Stimulated activated CD4-positive, alpha-beta T cell treated with anti-CD3 and anti-CD28 coated beads, Interleukin-1b, Interleukin-23, amount 100 ng/mL, for 24 hours (primary cell): ENCODE data around the gene CHST13.

Experiments used
- DNase-seq, 4 experiments: peaks; one replicate each; pipeline ENCODE4 v3.0.0-alpha.2; 2020; ENCODE audit warnings: low read depth in 4 of 4, low spot score in 1 of 4

Gene CHST13

GRCh38 chr3:126523745-126524428 is at the start of gene CHST13:
Gene CHST13 (plus strand): TSS chr3:126524155. CDS start chr3:126524333, 178 bp downstream.
- no peak for DNase-seq

- peak in 3 of 4 experiments; percentile 13 to 20 (median 16) for DNase-seq
These were observed 49.2 kb upstream of the CHST13 start for GRCh38 chr3:126474498-126475412.

GRCh38 chr3:126475413-126476114 is 48.4 kb upstream of the CHST13 start, which contains the start of gene ZXDC:
Gene ZXDC (minus strand): TSS chr3:126475891. CDS start chr3:126475865, 26 bp downstream.
- DNase-seq, result peak; percentile 79 to 91 (median 84)

GRCh38 chr3:126476166-126477060 is 47.5 kb upstream of the CHST13 start:
- peak in 1 of 4 experiments; percentile 9 for DNase-seq

- DNase-seq, result no peak
These were observed 46.9 kb upstream of the CHST13 start for GRCh38 chr3:126477061-126477380.

- no peak for DNase-seq
These were observed 45.2 kb upstream of the CHST13 start for GRCh38 chr3:126478581-126479310.

- DNase-seq, result no peak
These were observed 44.3 kb upstream of the CHST13 start for GRCh38 chr3:126479642-126480041.

- DNase-seq, result no peak
These were observed 43.7 kb upstream of the CHST13 start for GRCh38 chr3:126480206-126480605.

- no peak for DNase-seq
These were observed 43.1 kb upstream of the CHST13 start for GRCh38 chr3:126480861-126481260.

- no peak for DNase-seq
These were observed 42.0 kb upstream of the CHST13 start for GRCh38 chr3:126481808-126482502.

- no peak for DNase-seq
These were observed 41.3 kb upstream of the CHST13 start for GRCh38 chr3:126482503-126483255.

GRCh38 chr3:126483321-126483761 is 40.6 kb upstream of the CHST13 start:
- DNase-seq, result no peak

GRCh38 chr3:126484148-126484547 is 39.8 kb upstream of the CHST13 start:
- DNase-seq, result no peak

GRCh38 chr3:126484662-126485061 is 39.3 kb upstream of the CHST13 start:
- DNase-seq, result no peak

- no peak for DNase-seq
These were observed 38.6 kb upstream of the CHST13 start for GRCh38 chr3:126485176-126485897.

- DNase-seq, result no peak
These were observed 38.0 kb upstream of the CHST13 start for GRCh38 chr3:126485956-126486355.

- no peak for DNase-seq
These were observed 37.6 kb upstream of the CHST13 start for GRCh38 chr3:126486360-126486847.
